ENCODE measurements around the gene RMDN2. TPM values are rescaled to one million over a fixed set of nuclear protein-coding genes. Genes with fewer than 3 reads are reported as not detected.

The RMDN2 gene
- total RNA-seq, 4 donors from 2014 or later, result 9.6 to 14.4 (median 12.0) TPM

DNA sequence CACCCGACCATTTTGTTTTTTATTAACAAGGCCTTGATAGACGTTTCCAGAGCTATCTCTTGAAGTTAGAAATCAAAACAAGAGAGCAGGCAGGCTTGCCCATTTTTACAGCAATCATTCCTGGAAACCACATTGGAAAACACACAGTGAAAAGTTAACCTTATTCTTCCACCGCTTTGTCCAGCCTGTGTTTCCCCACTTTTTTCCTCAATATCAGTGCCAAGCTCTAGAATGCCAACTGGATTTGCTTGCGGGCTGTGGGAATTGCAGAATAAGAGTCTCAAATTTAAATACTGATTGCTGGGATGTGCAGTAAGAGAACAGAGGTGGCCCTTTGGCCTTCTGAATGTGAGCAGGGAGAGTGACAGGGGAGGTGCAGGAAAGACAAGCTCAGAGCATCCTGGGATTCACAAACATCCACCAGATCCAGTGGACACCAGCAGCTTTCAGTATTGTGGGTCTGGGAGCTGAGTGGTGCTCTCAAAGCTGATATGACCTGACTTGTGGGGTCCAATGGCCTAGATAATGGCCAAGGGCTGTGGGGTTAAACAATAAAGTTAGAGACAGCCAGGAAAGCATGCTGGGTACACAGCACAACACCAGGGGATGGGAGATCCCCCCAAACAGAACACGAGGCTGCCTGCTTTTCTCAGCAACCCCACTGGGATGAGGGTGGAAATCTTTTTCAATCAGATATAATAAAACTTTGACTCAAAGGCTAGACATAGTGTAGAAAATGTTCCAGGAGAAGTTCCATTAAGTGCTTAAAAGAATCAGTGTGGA lies 135.3 kb downstream of the RMDN2 start:
- Histone ChIP-seq H3K4me1 (peaks cover 0 to 13% (median under 1%) of the 10 kb centered on the region in 4 donors), H3K9me3 (no peaks in the 10 kb centered on the region), H3K27me3 (no peaks in the 10 kb centered on the region), H3K27ac (peak overlapping the region in 2 of 4 donors; percentile 38 to 70), H3K4me3 (no peak overlapping the region), H3K36me3 (peaks cover 0 to 10% (median 0%) of the 10 kb centered on the region in 3 donors)
- no peak for TF ChIP-seq POLR2A (IDR thresholded peaks at IDR 0.05)
- TF ChIP-seq, protein P1, sequence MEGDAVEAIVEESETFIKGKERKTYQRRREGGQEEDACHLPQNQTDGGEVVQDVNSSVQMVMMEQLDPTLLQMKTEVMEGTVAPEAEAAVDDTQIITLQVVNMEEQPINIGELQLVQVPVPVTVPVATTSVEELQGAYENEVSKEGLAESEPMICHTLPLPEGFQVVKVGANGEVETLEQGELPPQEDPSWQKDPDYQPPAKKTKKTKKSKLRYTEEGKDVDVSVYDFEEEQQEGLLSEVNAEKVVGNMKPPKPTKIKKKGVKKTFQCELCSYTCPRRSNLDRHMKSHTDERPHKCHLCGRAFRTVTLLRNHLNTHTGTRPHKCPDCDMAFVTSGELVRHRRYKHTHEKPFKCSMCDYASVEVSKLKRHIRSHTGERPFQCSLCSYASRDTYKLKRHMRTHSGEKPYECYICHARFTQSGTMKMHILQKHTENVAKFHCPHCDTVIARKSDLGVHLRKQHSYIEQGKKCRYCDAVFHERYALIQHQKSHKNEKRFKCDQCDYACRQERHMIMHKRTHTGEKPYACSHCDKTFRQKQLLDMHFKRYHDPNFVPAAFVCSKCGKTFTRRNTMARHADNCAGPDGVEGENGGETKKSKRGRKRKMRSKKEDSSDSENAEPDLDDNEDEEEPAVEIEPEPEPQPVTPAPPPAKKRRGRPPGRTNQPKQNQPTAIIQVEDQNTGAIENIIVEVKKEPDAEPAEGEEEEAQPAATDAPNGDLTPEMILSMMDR (IDR thresholded peaks at IDR 0.05), result no peak
- TF ChIP-seq EP300 (IDR thresholded peaks at IDR 0.05), result peak in 1 of 2 donors; percentile 30
- 60% methylated on average over 5 of the region's 5 CpGs for WGBS, 2 donors
- DNase-seq (ENCODE audit: low spot score in 2 of 2), result no peak

DNA sequence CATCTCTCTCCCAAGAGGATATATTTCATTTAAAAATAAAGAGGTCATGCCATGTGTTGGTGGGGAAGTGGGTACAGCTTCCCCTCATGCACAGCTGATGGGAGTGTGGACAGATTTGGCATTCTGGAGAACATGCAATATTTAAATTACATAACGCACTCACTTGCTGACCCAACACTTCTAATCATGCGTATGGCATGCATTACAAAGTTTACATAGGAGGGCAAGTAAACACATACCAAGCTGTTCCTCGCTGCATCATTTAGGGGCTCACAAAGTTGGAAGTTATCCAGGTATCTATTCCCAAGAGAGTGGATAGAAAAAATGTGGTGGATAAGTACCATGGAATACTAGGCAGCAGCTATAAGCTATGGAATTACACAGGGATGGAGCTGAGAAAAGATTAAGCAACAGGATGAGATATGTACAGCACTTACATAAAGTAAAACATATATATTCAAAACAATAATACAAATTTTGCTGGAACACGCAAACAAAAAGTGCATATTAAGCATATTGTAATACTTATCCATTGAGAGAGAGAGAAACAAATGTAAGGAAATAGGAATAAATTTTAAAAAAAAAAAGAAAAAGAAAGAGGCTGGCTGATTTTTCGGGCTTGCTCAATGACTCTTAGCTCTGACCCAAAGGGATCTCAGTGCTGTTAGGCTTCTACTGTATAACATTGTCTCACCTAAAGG lies 139.9 kb downstream of the RMDN2 start:
- Histone ChIP-seq H3K36me3 (peaks cover 0 to 10% (median 0%) of the 10 kb centered on the region in 3 donors), H3K4me1 (peaks cover 0 to 30% (median 2%) of the 10 kb centered on the region in 4 donors), H3K4me3 (no peak overlapping the region), H3K27me3 (no peaks in the 10 kb centered on the region), H3K27ac (peak overlapping the region in 2 of 4 donors; percentile 29 to 94), H3K9me3 (no peaks in the 10 kb centered on the region)
- TF ChIP-seq EP300 (IDR thresholded peaks at IDR 0.05) (peak in 1 of 2 donors; percentile 35), POLR2A (IDR thresholded peaks at IDR 0.05) (no peak)
- TF ChIP-seq, protein P1 (IDR thresholded peaks at IDR 0.05), result no peak
- DNase-seq (ENCODE audit: low spot score in 2 of 2), result no peak
- WGBS, 2 donors, result 62 to 67% methylated on average over 5 of the region's 5 CpGs

DNA sequence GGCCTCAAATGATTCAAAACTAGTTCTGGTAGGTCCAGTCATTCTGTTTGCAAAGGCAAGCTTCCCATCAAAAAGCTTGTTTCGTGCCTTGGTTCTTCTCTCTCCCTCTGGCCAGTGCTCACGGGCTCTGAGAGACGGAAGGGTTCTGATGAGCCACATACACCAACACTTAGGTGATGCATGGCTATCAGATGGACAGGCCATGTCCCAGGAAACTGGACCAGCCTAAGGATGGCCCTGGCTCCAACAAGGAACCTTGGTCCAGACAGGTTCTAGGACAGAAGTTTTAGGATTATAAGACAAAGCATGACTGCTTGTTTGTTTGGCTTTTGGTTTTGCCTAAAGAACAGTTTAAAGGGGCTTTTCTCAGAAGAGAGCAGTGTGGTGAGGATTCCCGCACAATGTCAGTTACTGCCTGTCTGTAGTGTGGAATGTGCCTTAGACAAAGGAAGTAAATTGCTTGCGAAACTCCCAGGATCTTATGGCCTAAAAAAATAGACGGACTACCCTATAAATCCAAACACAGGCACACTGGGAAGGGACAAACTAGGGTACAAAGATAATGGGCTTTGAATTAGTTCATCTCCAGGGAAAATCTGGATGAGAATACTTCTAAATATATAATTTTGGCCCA lies 140.5 kb downstream of the RMDN2 start:
- H3K27me3 ChIP-seq, result no peaks in the 10 kb centered on the region
- 65 to 66% methylated on average over 6 of the region's 6 CpGs for WGBS, 2 donors
- TF ChIP-seq EP300 (IDR thresholded peaks at IDR 0.05) (no peak), POLR2A (IDR thresholded peaks at IDR 0.05) (no peak)
- TF ChIP-seq, protein P1 (IDR thresholded peaks at IDR 0.05), result no peak

DNA sequence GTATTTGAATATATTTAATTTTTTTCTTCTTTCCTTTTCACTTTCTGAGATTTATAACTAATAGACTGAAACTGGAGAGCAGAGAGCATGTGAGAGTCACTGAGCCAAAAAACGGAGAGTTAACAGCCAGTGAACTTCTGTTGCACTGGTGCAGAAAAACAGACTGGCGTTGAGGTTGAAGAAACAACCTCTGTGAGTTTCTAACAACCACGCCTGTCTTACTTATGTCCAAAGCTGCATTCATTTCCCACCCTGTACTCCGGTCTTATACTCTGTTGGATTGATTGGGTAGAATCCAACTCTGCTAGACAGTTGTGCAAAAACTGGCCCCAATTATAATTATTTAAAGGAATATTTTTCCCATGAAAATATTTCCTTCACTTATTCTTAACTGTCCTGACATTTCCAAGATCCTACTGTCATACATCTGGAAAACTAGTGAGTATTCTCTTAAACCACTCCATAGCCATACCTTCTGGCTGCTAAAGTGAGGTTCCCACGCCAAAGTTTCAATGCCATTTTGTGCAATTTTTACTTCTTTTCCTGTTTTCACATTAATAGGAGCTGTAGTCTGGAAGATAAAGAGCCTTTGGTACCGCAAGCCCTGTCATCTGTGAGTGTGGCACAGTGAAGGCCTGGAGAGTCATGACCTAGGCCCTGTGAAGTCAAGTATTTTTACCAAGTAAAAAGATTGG lies 141.5 kb downstream of the RMDN2 start:
- DNase-seq (ENCODE audit: low spot score in 2 of 2), result no peak
- H3K36me3 ChIP-seq, result peaks cover 0 to 10% (median 0%) of the 10 kb centered on the region in 3 donors
- 32 to 40% methylated on average over 6 of the region's 6 CpGs for WGBS, 2 donors
- H3K9me3 ChIP-seq, result no peaks in the 10 kb centered on the region
- TF ChIP-seq EP300 (IDR thresholded peaks at IDR 0.05) (no peak), POLR2A (IDR thresholded peaks at IDR 0.05) (no peak)
- TF ChIP-seq, protein P1 (IDR thresholded peaks at IDR 0.05), result no peak
- peak overlapping the region in 1 of 4 donors; percentile 11 for H3K4me3 ChIP-seq
- H3K27ac ChIP-seq, result peak overlapping the region in 1 of 4 donors; percentile 94
- peaks cover 0 to 33% (median 2%) of the 10 kb centered on the region in 4 donors for H3K4me1 ChIP-seq
- H3K27me3 ChIP-seq, result no peaks in the 10 kb centered on the region

More for the DNA sequence above, 140.5 kb downstream of the RMDN2 start:
- Histone ChIP-seq H3K36me3 (peaks cover 0 to 10% (median 0%) of the 10 kb centered on the region in 3 donors), H3K4me3 (no peak overlapping the region), H3K9me3 (no peaks in the 10 kb centered on the region), H3K4me1 (peaks cover 0 to 29% (median 2%) of the 10 kb centered on the region in 4 donors), H3K27ac (peak overlapping the region in 2 of 4 donors; percentile 29 to 94)
- no peak for DNase-seq (ENCODE audit: low spot score in 2 of 2)

Other genes with a start within 250 kb of the RMDN2 start
- gene CYP1B1, start 150.9 kb downstream of the RMDN2 start, total RNA-seq, result 100 to 1,000 TPM; 170 to 321 (median 212) TPM

Data from tibial nerve (tissue), 4 donors.